Stimulated activated CD4-positive, alpha-beta T cell treated with anti-CD3 and anti-CD28 coated beads, Interleukin-2, amount 100 ng/mL, for 24 hours (primary cell): ENCODE data around the gene OSTN.
"Not testable (repeated sequence)": the region's sequence is repeated elsewhere in the genome, so short reads cannot be mapped to it uniquely, and the experiment has no call there.

Experiments used
- DNase-seq, 2 donors: peaks; one replicate each; pipeline ENCODE4 v3.0.0-alpha.2; 2020

Gene OSTN

DNA sequence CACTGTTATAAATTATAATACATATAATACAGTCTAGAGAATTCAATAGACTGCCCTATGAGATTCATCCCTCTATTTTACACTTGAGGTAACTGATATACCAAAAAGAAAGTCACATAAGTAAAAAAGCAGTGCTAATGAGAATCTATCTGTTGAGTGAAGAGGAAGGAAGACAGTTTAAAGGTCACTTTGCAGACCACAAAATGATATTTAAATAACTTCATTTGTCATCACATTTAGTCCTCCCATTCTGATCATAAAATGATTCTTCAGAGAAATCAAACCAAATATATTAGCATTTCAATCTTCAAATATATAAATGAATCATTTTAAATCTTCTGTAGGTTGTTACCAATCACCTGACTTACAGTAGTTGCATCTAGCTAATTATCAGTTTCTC lies 69.7 kb downstream of the OSTN start:
- no peak for DNase-seq

GRCh38 chr3:191269289-191270085 lies 70.4 kb downstream of the OSTN start:
- no peak for DNase-seq

- not testable (repeated sequence) for DNase-seq
Observed at GRCh38 chr3:191275244-191275643, 76.2 kb downstream of the OSTN start.

DNA sequence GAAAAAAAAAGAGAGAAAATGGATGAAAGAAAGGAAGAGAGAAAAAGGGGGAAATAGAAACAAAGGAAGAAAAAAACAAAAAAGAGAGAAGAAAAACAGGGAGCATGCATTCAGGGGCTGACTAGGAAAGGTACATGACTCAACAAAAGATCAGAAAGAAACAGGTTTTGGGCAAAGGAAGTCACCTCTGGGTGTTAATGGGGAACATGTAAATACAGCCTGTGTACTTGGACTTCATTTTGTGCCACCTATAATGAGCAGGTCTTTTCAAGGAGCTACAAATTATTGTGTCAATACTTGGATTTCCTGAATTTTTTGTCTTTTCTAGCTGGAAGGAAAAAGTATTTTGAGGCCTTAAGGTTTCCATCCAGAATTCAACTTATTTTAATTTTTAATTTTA lies 76.7 kb downstream of the OSTN start:
- no peak for DNase-seq

- no peak for DNase-seq
Observed at GRCh38 chr3:191280111-191280510, 81.1 kb downstream of the OSTN start.

- no peak for DNase-seq
Observed at GRCh38 chr3:191280882-191281281, 81.8 kb downstream of the OSTN start.

- no peak for DNase-seq
Observed at GRCh38 chr3:191282251-191283185, 83.5 kb downstream of the OSTN start.

DNA sequence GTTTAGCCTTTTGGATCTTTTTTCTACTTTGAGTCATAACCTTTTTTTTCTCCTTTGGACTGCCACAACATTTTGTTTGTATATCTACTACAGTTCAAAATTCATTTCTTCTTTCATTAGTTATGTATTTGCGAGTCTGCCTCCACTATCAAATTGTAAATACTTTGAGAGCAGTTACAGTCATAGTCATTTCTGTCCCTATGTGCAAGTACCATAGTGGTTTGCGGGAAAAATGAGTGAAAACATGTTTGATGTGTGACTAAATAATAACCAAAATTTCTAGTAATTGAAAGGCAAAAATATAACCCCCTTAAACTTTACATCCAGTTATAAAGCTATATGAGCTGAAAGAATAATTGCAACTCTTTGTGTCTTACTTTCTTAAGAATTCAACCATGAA lies 84.4 kb downstream of the OSTN start:
- no peak for DNase-seq

DNA sequence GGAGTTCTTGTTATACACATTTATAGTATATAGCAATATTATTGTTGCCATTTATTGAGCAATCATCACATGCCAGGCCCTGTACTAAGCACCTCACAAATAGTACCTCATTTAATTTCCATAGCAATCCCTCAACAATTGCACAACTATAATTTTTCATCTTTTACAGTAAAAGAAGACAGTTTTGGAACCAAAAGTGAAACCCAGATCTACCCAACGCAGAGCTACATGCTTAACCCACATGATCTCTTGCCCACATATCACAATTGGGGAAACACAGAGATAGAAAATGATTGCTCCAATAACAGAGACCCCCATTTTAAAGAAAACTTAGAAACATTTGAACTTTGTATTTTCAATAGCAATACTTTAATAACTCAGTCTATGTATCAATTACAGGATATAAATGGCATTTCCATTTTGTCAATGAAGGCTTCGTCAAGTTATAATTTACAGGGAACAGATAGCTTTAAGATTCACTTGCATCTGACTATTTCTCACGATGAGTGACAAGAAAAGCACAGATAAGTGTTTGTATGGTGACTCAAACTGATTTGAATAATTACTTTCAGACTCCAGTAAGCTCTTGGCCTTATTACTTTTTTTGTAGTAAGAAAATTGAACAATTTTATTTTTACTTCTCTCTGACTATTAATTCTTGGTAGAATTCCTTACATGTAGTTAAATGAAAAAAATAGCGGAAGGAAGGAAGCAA lies 91.4 kb downstream of the OSTN start:
- no peak for DNase-seq

GRCh38 chr3:191292243-191293015 lies 93.4 kb downstream of the OSTN start:
- no peak for DNase-seq

GRCh38 chr3:191294291-191294690 lies 95.2 kb downstream of the OSTN start:
- DNase-seq: no peak

- DNase-seq: no peak
Observed at GRCh38 chr3:191296041-191296541, 97.0 kb downstream of the OSTN start.

GRCh38 chr3:191298846-191299245 lies 99.8 kb downstream of the OSTN start:
- no peak for DNase-seq

DNA sequence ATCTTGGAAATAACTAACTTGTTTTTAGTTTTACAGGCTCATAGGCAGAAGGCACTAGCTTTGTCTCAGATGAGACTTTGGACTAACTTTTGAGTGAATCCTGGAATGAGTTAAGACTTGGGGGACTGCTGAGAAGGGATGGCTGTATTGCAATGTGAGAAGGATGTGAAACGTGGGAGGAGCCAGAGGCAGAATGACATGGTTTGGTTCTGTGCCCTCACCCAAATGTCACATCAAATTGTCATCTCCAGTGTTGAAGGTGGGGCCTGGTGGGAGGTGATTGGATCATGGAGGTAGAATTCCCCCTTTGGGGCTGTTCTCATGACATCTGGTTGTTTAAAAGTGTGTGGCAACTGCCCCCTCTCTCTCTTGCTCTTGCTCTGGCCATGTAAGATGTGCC lies 101.4 kb downstream of the OSTN start:
- DNase-seq: no peak

GRCh38 chr3:191301017-191301416 lies 102.0 kb downstream of the OSTN start:
- DNase-seq: no peak

- no peak for DNase-seq
Observed at GRCh38 chr3:191301782-191302411, 102.9 kb downstream of the OSTN start.

- no peak for DNase-seq
Observed at GRCh38 chr3:191302451-191302850, 103.4 kb downstream of the OSTN start.

- DNase-seq: no peak
Observed at GRCh38 chr3:191303596-191303995, 104.6 kb downstream of the OSTN start.

- DNase-seq: no peak
Observed at GRCh38 chr3:191306428-191306827, 107.4 kb downstream of the OSTN start.

GRCh38 chr3:191307341-191307740 lies 108.3 kb downstream of the OSTN start:
- DNase-seq: no peak

DNA sequence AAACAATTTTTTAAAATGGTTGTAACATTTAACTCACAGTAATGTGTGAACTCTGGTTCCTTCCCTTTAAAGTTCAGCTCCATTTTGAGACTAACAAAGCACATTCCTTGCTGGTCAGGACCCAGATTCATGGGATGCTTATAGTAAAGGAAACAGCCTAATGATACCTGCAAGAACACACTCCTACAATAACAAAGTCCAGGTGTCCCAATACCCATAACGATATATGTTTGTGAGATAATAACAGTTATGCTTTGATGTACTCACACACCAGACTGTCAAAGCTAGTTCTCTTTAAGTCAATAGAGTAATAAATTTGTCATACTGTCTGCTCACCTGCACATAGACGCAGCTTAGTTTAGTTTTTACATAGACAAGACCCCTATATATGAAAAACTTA lies 114.3 kb downstream of the OSTN start:
- no peak for DNase-seq
